Stimulated activated effector memory CD8-positive, alpha-beta T cell treated with anti-CD3 and anti-CD28 coated beads, Interleukin-12 subunit alpha, Interleukin-12 subunit beta, amount 100 ng/mL, for 72 hours (primary cell): ENCODE results near the gene CCDC74B.
"Not testable (repeated sequence)": the region's sequence is repeated elsewhere in the genome, so short reads cannot be mapped to it uniquely, and the experiment has no call there.

Source experiments
- ATAC-seq: fragments of 150-1000 bp; cut with Tn5 transposase; 2 replicates; pipeline ENCODE4 v1.10.0; 2021
- DNase-seq, 2 donors: peaks; one replicate each; pipeline ENCODE4 v3.0.0; 2021 to 2022; ENCODE audit warnings: low spot score in 2 of 2
- H3K27ac Mint-ChIP-seq: one replicate; pipeline ENCODE4 v1.8.0; 2022; ENCODE audit warnings: mild to moderate bottlenecking, mixed read lengths
- H3K36me3 Mint-ChIP-seq: one replicate; pipeline ENCODE4 v1.8.0; 2022; ENCODE audit warnings: mild to moderate bottlenecking, mixed read lengths
- H3K4me1 Mint-ChIP-seq: one replicate; pipeline ENCODE4 v1.8.0; 2022; ENCODE audit warnings: mixed read lengths
- H3K4me3 Mint-ChIP-seq: one replicate; pipeline ENCODE4 v1.8.0; 2022; ENCODE audit warnings: mild to moderate bottlenecking, mixed read lengths
- H3K9me3 Mint-ChIP-seq: one replicate; pipeline ENCODE4 v1.8.0; 2022; ENCODE audit warnings: mixed read lengths

The CCDC74B gene

DNA sequence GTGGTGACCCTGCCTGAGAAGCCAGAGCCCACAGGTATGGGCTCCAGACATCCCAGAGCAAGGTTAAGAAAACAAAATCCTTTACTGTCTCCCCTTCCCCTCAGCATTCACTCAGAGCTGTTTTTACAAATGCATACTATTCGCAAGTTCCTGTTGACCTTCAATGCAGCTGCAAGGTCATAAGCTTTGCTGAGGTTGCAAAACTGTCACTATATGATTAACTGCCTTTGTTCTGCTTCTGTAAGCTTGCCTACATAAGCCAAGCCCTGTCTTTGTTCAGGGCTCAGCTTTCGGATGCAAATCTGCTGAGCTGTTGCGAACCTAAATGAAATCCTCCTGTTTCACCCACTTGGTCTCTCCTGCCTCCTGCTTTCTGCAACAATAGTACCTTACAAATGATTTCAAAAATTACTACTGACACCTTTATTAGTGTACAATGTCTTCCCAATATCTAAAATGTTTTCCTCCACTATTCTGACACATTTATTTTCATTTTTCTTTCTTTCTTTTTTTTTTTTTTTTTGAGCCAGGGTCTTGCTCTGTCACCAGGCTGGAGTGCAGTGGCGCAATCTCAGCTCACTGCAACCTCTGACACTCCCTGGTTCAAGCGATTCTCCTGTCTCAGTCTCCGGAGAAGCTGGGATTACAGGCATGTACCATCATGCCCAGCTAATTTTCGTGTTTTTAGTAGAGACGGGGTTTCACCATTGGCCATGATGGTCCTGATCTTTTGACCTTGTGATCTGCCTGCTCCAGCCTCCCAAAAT lies 42.1 kb downstream of the CCDC74B start:
- ATAC-seq, H3K9me3 Mint-ChIP-seq, DNase-seq, H3K4me1 Mint-ChIP-seq, H3K27ac Mint-ChIP-seq, H3K4me3 Mint-ChIP-seq, H3K36me3 Mint-ChIP-seq: not testable (repeated sequence)
